ENCODE data around the gene NRN1L.
"Not testable (repeated sequence)": the region's sequence is repeated elsewhere in the genome, so short reads cannot be mapped to it uniquely, and the experiment has no call there.

Gene NRN1L

GRCh38 chr16:67860589-67861398 is 23.9 kb upstream of the NRN1L start:
- DNase-seq (ENCODE audit: low read depth in 3 of 3): no peak

GRCh38 chr16:67861877-67862276 is 22.8 kb upstream of the NRN1L start:
- DNase-seq (ENCODE audit: low read depth in 3 of 3): no peak

- DNase-seq (ENCODE audit: low read depth in 3 of 3): no peak
Observed at GRCh38 chr16:67862623-67863583, 21.8 kb upstream of the NRN1L start.

- not testable (repeated sequence) for DNase-seq (ENCODE audit: low read depth in 3 of 3)
Observed at GRCh38 chr16:67864044-67864443, 20.6 kb upstream of the NRN1L start.

GRCh38 chr16:67864594-67864993 is 20.1 kb upstream of the NRN1L start:
- DNase-seq (ENCODE audit: low read depth in 3 of 3): no peak

- no peak for DNase-seq (ENCODE audit: low read depth in 3 of 3)
Observed at GRCh38 chr16:67865318-67865717, 19.4 kb upstream of the NRN1L start.

GRCh38 chr16:67868290-67868689 is 16.4 kb upstream of the NRN1L start:
- DNase-seq (ENCODE audit: low read depth in 3 of 3): no peak

GRCh38 chr16:67869653-67870052 is 15.0 kb upstream of the NRN1L start:
- no peak for DNase-seq (ENCODE audit: low read depth in 3 of 3)

GRCh38 chr16:67871256-67871655 is 13.4 kb upstream of the NRN1L start:
- DNase-seq (ENCODE audit: low read depth in 3 of 3): no peak

GRCh38 chr16:67872131-67872630 is 12.5 kb upstream of the NRN1L start:
- DNase-seq (ENCODE audit: low read depth in 3 of 3): no peak

- DNase-seq (ENCODE audit: low read depth in 3 of 3): peak; percentile 81 to 88 (median 82)
Observed at GRCh38 chr16:67872631-67873434, 11.9 kb upstream of the NRN1L start, which contains the start of gene EDC4. TSS of gene EDC4 (plus strand) at chr16:67873052. CDS start at chr16:67873262, 210 bp downstream.

- DNase-seq (ENCODE audit: low read depth in 3 of 3): no peak
Observed at GRCh38 chr16:67873435-67874370, 11.0 kb upstream of the NRN1L start.

- DNase-seq (ENCODE audit: low read depth in 3 of 3): no peak
Observed at GRCh38 chr16:67874372-67874771, 10.3 kb upstream of the NRN1L start.

- DNase-seq (ENCODE audit: low read depth in 3 of 3): no peak
Observed at GRCh38 chr16:67877064-67877463, 7.6 kb upstream of the NRN1L start.

- no peak for DNase-seq (ENCODE audit: low read depth in 3 of 3)
Observed at GRCh38 chr16:67878232-67878631, 6.5 kb upstream of the NRN1L start.

- no peak for DNase-seq (ENCODE audit: low read depth in 3 of 3)
Observed at GRCh38 chr16:67878846-67879245, 5.8 kb upstream of the NRN1L start.

GRCh38 chr16:67879462-67879861 is 5.2 kb upstream of the NRN1L start:
- no peak for DNase-seq (ENCODE audit: low read depth in 3 of 3)

- no peak for DNase-seq (ENCODE audit: low read depth in 3 of 3)
Observed at GRCh38 chr16:67879936-67880335, 4.7 kb upstream of the NRN1L start.

- no peak for DNase-seq (ENCODE audit: low read depth in 3 of 3)
Observed at GRCh38 chr16:67880584-67880983, 4.1 kb upstream of the NRN1L start.

GRCh38 chr16:67881621-67882161 is 3.0 kb upstream of the NRN1L start:
- DNase-seq (ENCODE audit: low read depth in 3 of 3): no peak
